Neural cell (in vitro differentiated cells): ENCODE measurements around the gene MINDY3. TPM values are rescaled to one million over a fixed set of nuclear protein-coding genes. Genes with fewer than 3 reads are reported as not detected.

Experiments used
- H2AFZ ChIP-seq: fragments of 200-600, 300-800 bp; sonication (generic), shearing (Covaris generic); 2 replicates; pipeline ENCODE4 v1.6.0; 2014; ENCODE audit warnings: low read depth, mild to moderate bottlenecking, antibody characterized with exemption, low read length, moderate library complexity
- H3F3A ChIP-seq: fragments of 200-600 bp; shearing (Covaris generic); 2 replicates; pipeline ENCODE4 v1.6.1; 2016; ENCODE audit warnings: mild to moderate bottlenecking, moderate library complexity, mixed read lengths, antibody characterized with exemption, low read length; ENCODE audit not compliant: insufficient read depth, poor library complexity, severe bottlenecking
- H3K27ac ChIP-seq: fragments of 200-600, 300-800 bp; sonication (generic), shearing (Covaris generic); 2 replicates; pipeline ENCODE4 v1.5.1; 2014; ENCODE audit warnings: mild to moderate bottlenecking, low read length, moderate library complexity
- H3K27me3 ChIP-seq: fragments of 300-800, 200-600 bp; sonication (generic), shearing (Covaris generic); 2 replicates; pipeline ENCODE4 v1.6.0; 2014; ENCODE audit warnings: mild to moderate bottlenecking, low read depth, low read length, moderate library complexity; ENCODE audit not compliant: insufficient read depth
- H3K36me3 ChIP-seq: fragments of 300-800, 200-600 bp; sonication (generic), shearing (Covaris generic); 2 replicates; pipeline ENCODE4 v1.5.1; 2014; ENCODE audit warnings: mild to moderate bottlenecking, antibody characterized with exemption, low read length, moderate library complexity; ENCODE audit not compliant: insufficient read depth
- H3K4me2 ChIP-seq: fragments of 300-800, 200-600 bp; sonication (generic), shearing (Covaris generic); 2 replicates; pipeline ENCODE4 v1.6.0; 2014; ENCODE audit warnings: mild to moderate bottlenecking, low read length
- H3K4me3 ChIP-seq: fragments of 300-800, 200-600 bp; sonication (generic), shearing (Covaris generic); 2 replicates; pipeline ENCODE4 v1.5.1; 2014; ENCODE audit warnings: mild to moderate bottlenecking, low read length, moderate library complexity
- H3K79me2 ChIP-seq: fragments of 200-600 bp; shearing (Covaris generic); replicated peaks from 2 replicates; pipeline ENCODE4 v1.6.0; 2014; ENCODE audit warnings: mild to moderate bottlenecking, low read length, moderate library complexity; ENCODE audit not compliant: insufficient read depth
- H3K9ac ChIP-seq: fragments of 300-800, 200-600 bp; sonication (generic), shearing (Covaris generic); 2 replicates; pipeline ENCODE4 v1.6.1; 2016; ENCODE audit warnings: mild to moderate bottlenecking, low read length, mixed read lengths
- H3K9me2 ChIP-seq: fragments of 200-600 bp; shearing (Covaris generic); 2 replicates; pipeline ENCODE4 v1.6.1; 2016; ENCODE audit warnings: mild to moderate bottlenecking, low read length, mixed read lengths; ENCODE audit not compliant: insufficient read depth
- H3K9me3 ChIP-seq: fragments of 200-600, 300-800 bp; sonication (generic), shearing (Covaris generic); 2 replicates; pipeline ENCODE4 v1.6.1; 2016; ENCODE audit warnings: mild to moderate bottlenecking, mixed run types, low read length, moderate library complexity, mixed read lengths
- H4K20me1 ChIP-seq: fragments of 200-600 bp; shearing (Covaris generic); 2 replicates; pipeline ENCODE4 v1.6.1; 2016; ENCODE audit warnings: mild to moderate bottlenecking, mixed run types; ENCODE audit not compliant: insufficient read depth
- EP300 ChIP-seq: fragments of 450-650 bp; conservative IDR thresholded peaks from 2 replicates; pipeline ENCODE4 v1.6.1; 2014; ENCODE audit warnings: antibody characterized with exemption, mild to moderate bottlenecking, moderate library complexity; ENCODE audit not compliant: poor library complexity, severe bottlenecking
- EZH2 ChIP-seq: fragments of 200-600, 300-800 bp; shearing (Covaris generic), sonication (generic); IDR thresholded peaks from 2 replicates; pipeline ENCODE4 v1.6.1; 2014; ENCODE audit warnings: antibody characterized with exemption, low read length, borderline replicate concordance, mild to moderate bottlenecking; ENCODE audit not compliant: insufficient read depth, poor library complexity, severe bottlenecking
- MXI1 ChIP-seq: fragments of 450-650 bp; conservative IDR thresholded peaks from 2 replicates; pipeline ENCODE4 v1.6.1; 2014; ENCODE audit warnings: antibody characterized with exemption, mild to moderate bottlenecking; ENCODE audit not compliant: poor library complexity, severe bottlenecking
- POLR2AphosphoS5 ChIP-seq: IDR thresholded peaks from 2 replicates; pipeline ENCODE4 v1.6.1; 2012
- RAD21 ChIP-seq: fragments of 450-650 bp; conservative IDR thresholded peaks from 2 replicates; pipeline ENCODE4 v1.6.1; 2014; ENCODE audit warnings: antibody characterized with exemption, mild to moderate bottlenecking, moderate library complexity
- SMC3 ChIP-seq: fragments of 450-650 bp; conservative IDR thresholded peaks from 2 replicates; pipeline ENCODE4 v1.6.1; 2014; ENCODE audit warnings: antibody characterized with exemption, mild to moderate bottlenecking, moderate library complexity; ENCODE audit not compliant: poor library complexity
- TAF1 ChIP-seq: IDR thresholded peaks from 2 replicates; pipeline ENCODE4 v1.6.1; 2012; ENCODE audit warnings: low read depth
- polyA plus RNA-seq: library from polyadenylated mRNA; depleted of rRNA; stranded (reverse); fragments of >200 nt; gene quantifications from 2 replicates; pipeline ENCODE4 v1.2.3, GENCODE V29; 2014
- TF ChIP-seq, protein P1 (sequence below): IDR thresholded peaks from 2 replicates; pipeline ENCODE4 v1.6.1; 2012; ENCODE audit warnings: borderline replicate concordance
- TF ChIP-seq, protein P2 (sequence below): fragments of 450-650 bp; IDR thresholded peaks from 2 replicates; pipeline ENCODE4 v1.5.1; 2014; ENCODE audit warnings: antibody characterized with exemption, mild to moderate bottlenecking, moderate library complexity; ENCODE audit not compliant: poor library complexity, severe bottlenecking

The MINDY3 gene
- polyA plus RNA-seq, 1 donor from 2014 or later: 56.5 TPM

DNA sequence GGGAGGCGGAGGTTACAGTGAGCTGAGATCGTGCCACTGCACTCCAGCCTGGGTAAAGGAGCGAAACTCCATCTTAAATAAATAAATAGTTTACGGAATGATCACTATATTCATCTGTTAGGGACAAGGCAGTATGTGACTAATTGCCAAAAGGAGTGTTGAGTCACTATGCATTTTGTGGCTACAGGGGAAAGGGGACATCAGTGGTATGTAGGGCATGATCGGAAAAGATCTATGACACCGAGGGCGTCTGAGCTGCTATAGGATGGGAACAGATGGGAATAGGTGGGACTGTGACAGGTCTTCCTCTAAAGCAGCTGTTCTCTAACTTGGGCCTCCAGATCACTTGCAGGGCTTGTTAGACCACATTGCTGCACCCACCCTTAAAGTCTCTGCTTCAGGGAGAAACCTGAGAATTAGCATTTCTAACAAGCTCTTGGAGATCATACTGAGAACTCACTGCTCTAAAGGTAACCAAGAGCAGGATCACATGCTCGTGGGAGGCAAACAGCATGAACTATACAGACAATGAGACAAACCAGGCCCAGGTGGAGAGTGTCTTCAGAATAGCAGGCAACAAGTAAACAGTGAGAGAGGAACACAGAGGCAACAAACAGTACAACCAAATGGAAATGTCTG, 75.5 kb downstream of the MINDY3 start:
- Histone ChIP-seq H4K20me1 (no peaks in the 10 kb centered on the region), H3K36me3 (peaks cover 9% of the 10 kb centered on the region), H2AFZ (no peak overlapping the region), H3F3A (no peaks in the 10 kb centered on the region), H3K9ac (no peak overlapping the region), H3K79me2 (no peaks in the 10 kb centered on the region), H3K9me2 (no peaks in the 10 kb centered on the region), H3K4me2 (no peak overlapping the region), H3K9me3 (no peaks in the 10 kb centered on the region), H3K4me3 (no peak overlapping the region), H3K27me3 (no peaks in the 10 kb centered on the region), H3K27ac (no peak overlapping the region)
- TF ChIP-seq MXI1 (no peak), RAD21 (no peak), EZH2 (no peak), SMC3 (no peak), POLR2AphosphoS5 (no peak), EP300 (no peak), TAF1 (no peak)
- TF ChIP-seq, protein P1, sequence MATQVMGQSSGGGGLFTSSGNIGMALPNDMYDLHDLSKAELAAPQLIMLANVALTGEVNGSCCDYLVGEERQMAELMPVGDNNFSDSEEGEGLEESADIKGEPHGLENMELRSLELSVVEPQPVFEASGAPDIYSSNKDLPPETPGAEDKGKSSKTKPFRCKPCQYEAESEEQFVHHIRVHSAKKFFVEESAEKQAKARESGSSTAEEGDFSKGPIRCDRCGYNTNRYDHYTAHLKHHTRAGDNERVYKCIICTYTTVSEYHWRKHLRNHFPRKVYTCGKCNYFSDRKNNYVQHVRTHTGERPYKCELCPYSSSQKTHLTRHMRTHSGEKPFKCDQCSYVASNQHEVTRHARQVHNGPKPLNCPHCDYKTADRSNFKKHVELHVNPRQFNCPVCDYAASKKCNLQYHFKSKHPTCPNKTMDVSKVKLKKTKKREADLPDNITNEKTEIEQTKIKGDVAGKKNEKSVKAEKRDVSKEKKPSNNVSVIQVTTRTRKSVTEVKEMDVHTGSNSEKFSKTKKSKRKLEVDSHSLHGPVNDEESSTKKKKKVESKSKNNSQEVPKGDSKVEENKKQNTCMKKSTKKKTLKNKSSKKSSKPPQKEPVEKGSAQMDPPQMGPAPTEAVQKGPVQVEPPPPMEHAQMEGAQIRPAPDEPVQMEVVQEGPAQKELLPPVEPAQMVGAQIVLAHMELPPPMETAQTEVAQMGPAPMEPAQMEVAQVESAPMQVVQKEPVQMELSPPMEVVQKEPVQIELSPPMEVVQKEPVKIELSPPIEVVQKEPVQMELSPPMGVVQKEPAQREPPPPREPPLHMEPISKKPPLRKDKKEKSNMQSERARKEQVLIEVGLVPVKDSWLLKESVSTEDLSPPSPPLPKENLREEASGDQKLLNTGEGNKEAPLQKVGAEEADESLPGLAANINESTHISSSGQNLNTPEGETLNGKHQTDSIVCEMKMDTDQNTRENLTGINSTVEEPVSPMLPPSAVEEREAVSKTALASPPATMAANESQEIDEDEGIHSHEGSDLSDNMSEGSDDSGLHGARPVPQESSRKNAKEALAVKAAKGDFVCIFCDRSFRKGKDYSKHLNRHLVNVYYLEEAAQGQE: no peak
- TF ChIP-seq, protein P2, sequence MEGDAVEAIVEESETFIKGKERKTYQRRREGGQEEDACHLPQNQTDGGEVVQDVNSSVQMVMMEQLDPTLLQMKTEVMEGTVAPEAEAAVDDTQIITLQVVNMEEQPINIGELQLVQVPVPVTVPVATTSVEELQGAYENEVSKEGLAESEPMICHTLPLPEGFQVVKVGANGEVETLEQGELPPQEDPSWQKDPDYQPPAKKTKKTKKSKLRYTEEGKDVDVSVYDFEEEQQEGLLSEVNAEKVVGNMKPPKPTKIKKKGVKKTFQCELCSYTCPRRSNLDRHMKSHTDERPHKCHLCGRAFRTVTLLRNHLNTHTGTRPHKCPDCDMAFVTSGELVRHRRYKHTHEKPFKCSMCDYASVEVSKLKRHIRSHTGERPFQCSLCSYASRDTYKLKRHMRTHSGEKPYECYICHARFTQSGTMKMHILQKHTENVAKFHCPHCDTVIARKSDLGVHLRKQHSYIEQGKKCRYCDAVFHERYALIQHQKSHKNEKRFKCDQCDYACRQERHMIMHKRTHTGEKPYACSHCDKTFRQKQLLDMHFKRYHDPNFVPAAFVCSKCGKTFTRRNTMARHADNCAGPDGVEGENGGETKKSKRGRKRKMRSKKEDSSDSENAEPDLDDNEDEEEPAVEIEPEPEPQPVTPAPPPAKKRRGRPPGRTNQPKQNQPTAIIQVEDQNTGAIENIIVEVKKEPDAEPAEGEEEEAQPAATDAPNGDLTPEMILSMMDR: no peak

DNA sequence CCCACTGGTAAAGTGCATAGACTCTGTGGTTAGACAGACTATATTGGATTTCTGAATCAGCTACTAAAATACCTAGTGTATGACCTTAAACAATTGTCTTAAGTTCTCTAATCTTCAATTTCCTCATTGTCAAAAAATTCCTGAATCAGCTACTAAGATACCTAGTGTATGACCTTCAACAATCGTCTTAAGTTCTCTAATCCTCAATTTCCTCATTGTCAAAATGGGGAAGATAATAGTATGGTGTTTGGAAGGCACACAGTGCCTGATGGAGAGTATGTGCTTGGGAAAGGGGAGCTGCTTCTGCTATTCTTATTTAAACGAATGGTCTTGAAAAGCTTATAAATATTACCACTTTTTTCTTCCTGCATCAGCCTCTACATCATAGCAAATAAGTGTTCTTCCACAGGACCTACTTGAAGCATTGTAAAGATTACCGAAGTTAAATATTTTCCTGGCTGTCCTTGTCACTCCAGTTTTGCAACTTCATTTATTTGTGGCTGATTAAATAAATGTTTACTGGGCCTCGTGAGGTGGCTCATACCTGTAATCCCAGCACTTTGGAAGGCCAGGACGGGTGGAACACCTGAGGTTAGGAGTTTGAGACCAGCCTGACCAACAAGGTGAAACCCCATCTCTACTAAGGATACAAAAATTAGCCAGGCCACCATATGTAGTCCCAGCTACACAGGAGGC, 76.2 kb downstream of the MINDY3 start:
- H3K9ac ChIP-seq: no peak overlapping the region
- no peak overlapping the region for H3K4me3 ChIP-seq
- H3K27ac ChIP-seq: no peak overlapping the region
- H3F3A ChIP-seq: no peaks in the 10 kb centered on the region
- no peaks in the 10 kb centered on the region for H3K9me3 ChIP-seq
- no peaks in the 10 kb centered on the region for H3K79me2 ChIP-seq
- no peak overlapping the region for H2AFZ ChIP-seq
- no peak overlapping the region for H3K4me2 ChIP-seq
- H4K20me1 ChIP-seq: no peaks in the 10 kb centered on the region
- TF ChIP-seq SMC3 (no peak), POLR2AphosphoS5 (no peak), TAF1 (no peak), MXI1 (no peak), EZH2 (no peak), EP300 (no peak), RAD21 (no peak)
- TF ChIP-seq, protein P2: no peak
- TF ChIP-seq, protein P1: no peak
- H3K27me3 ChIP-seq: no peaks in the 10 kb centered on the region
- no peaks in the 10 kb centered on the region for H3K9me2 ChIP-seq
- peaks cover 9% of the 10 kb centered on the region for H3K36me3 ChIP-seq
